ENCODE measurements around the gene PLEKHA6.

The PLEKHA6 gene

DNA sequence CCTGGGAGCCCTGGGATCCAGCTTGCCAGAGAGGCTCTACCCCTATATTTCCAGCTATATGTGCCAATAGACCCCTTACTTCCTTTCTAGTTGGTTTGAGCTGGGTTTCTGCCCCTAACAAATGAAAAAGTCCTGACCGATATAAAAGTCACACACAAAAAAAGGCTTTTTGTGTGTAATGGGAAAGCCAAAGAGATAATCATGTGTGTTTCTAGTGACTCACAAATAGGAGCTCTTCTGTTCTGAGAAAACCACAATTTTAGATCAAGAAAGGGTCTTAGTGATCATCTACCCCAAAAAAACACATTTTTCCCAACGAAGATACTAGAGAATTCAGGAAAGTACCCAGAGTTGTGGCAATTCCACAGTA lies 23.0 kb upstream of the PLEKHA6 start:
- no peak for DNase-seq

DNA sequence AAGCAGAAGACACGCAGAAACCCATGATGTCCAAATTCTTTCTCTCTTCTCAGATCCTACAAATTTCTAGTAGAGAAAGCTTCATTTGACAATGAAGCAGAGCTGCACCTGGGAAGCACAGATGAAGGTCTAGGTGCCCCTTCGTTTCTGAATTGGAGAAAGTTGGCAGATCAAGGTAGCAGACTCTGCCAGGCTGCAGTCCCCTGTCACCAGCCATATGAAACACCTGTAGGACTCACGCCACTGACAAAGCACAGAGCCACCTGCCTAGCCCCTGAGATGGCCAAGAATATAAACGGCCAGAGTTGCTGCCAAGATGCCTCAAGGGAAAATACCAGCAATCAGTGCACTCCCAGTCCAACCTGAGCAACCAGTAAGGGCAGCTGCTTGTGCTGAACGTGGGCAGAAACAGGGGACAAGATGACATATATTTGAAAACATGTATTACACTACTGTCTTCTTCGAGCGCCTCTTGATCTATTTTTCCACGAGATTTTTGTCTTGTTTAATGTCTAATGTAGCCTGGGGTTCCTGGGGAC lies 20.6 kb upstream of the PLEKHA6 start:
- DNase-seq, result no peak

DNA sequence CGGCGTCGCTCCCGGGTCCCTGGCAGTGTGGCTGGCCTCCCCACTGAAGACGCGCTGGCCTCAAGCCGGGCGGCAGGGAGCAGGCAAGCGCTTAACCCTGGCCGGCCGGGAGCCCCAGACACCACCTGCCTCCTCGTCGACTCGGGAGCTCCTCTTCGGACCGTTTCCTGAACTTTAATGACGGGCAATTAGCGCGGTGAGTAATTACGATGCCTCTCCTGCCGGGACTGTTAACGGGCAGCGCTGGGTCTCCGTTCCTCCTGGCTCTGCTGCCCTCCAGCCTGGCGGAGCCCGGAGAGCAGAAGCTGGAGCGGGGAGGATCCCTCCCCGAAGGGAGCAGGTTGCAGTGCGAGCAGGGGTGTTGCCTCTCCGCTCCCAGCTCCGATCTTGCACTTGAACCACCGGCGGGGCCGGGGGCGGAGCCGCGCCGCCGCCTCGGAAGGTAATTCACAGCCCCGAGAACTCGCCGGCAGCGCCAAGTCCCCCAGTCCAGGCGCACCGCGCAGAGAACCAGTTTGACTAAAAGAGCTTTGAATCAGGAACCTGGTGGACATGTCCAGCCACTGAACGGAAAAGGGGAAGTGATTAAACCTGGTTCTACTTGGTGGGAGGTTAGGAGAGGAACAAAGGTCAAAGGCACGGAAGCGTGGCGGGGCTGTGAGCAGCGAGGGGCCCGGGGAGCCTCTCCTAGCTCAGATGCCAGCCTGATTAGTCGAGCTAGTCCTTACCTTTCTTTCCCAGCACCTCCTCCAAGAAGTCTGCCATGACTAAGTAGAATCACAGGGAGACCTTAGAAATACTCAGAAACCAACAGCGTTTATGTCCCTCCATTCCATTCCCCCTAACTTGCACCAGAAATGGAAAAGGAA lies 18.3 kb upstream of the PLEKHA6 start:
- no peak for DNase-seq

DNA sequence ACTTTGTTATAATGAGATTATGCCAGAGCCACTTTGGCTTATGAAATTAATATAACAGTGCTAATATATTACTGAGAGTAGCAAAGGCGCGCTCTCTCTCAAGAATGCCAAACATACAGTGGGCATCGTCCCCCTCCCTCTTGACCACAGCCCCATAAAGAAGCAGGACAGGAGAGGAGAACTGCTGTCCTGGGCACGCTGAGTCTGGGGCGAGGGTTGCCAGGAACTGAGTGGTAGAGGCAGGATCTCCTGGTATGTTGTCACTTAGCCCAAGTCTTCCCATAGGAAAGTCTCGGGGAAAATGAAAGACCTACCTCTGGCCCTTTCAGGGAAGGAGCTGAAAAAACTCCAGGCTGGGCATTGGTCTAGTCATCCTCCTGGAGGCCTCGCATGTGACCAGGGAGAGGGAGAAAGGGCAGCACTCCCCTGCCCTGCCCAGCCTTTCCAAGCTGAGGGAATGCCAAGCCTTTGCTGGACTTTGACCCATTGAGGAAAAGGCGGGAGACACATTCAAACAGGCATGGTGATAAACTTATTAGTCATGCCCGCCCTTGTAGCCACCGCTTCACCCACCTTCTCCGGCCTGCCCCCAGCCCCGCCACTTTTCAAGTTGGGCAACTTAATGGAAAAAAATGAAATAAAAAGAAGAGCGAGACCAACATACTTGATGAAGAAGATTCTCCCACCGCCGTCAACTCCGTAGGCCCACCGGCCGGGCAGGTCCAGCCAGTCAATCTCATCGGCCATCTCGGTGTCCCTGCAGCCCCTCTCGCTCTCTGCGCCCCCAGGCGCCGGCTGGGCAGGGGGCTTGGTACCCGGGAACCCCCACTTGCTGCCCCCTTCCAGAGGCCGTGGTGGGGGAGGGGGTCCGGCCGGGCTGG lies 17.4 kb upstream of the PLEKHA6 start:
- DNase-seq, result no peak

DNA sequence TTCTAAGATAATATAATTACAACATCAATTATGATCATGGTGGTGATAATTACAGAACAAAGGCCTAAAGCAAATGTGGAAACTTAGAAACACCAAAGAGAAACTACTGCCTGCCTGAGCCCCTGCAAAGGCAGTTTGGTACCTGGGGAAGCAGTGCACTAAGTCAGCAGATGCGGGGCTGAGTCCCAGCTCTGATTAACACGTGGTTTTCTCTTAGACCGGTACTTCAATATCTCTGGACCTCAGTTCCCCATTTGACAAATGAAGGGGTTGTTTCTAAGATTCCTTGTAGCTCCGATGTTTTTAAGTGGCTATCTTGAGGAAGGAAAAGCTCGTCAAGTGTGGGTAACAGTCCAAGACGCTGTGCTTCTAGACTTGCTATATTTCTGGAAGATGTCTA lies 16.7 kb upstream of the PLEKHA6 start:
- DNase-seq, result no peak

DNA sequence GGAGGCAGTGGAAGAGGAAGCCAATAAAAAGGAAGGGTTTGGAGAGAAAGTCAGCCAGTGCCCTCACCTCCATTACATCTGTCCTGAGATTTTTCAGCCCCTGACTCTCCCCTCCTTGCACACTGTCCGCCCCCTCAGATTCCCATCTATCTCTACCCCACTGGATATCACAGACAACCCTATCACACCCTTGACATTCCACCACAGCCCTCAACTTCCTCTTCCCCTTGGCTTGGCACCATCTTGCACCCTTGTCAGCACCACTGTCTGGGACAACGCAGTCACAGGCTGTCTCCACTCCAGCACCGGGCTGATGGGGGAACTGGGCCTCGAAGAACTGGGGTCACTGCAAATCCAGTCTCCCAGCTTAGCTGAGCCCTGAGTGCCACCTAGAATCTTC lies 14.2 kb upstream of the PLEKHA6 start:
- DNase-seq, result no peak

DNA sequence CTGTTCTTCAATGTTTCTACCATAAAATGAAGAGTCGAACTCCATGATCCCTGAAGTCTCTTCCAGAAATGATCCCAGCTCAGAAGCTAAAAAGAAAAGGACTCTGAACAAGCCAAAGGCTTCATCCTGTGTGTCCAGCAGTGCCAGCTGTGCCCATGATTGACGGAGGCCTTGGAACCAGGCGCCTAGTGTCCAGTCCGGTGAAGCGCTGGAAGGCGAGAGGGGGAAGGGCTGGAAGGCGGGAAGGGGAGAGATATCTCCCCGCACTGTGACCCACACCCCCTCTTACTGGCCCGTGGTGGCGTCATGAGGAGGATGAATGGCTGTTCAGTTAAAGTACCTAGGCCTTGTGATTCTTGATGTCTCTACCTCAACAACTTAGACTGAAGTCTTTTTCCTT lies 10.4 kb upstream of the PLEKHA6 start:
- DNase-seq, result no peak

DNA sequence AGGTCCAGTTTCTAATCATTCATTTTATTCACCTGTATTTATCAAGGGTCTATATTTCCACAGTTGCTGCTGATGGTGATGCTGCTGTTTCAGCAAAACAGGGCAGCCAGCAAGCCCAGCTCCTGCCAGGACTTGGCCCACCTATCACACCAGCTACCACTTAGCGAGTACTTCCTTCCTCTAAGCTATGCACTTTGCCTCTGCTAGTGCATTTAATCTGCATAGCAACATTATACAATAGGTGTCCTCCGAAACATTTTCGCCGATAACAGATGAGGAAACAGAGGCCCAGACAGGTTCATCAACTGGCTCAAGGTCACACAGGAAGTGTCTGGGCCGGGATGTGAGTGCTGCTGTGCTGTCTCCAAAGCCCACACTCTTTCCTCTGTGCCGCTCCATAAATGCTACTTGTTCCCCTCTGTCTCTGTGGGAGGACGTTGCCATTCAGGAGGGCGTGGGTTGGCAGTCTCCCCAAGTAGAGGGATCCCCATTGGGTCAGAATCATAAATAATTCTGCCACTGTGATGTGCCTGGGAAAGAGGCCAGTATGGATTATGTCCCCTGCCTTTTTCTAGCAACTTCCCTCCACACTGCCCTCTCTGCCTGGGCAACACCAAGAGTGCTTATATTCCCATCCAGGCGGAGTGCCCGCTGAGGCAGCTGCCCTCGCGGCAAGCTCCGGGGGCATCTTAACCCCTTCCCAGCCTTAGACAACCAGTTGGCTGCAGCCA lies 9.4 kb upstream of the PLEKHA6 start:
- no peak for DNase-seq

DNA sequence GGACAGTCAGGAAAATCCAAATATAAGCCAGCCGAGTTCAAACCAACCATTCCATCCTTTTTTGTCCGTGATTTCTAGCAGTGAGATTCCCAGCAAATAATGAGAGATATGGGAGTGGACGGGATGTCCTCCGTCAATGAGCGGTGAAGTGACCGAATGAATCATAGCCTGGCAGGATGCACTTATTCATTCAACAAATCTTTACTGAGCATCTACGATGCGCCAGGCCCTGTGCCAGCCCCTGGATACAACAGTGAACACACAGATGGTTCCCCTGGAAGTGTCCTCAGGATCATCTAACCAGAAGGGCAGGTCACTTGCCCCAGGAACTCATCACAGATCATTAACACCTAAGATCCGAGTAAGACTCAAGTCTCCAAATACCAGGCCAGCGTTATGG lies 8.2 kb upstream of the PLEKHA6 start:
- no peak for DNase-seq

DNA sequence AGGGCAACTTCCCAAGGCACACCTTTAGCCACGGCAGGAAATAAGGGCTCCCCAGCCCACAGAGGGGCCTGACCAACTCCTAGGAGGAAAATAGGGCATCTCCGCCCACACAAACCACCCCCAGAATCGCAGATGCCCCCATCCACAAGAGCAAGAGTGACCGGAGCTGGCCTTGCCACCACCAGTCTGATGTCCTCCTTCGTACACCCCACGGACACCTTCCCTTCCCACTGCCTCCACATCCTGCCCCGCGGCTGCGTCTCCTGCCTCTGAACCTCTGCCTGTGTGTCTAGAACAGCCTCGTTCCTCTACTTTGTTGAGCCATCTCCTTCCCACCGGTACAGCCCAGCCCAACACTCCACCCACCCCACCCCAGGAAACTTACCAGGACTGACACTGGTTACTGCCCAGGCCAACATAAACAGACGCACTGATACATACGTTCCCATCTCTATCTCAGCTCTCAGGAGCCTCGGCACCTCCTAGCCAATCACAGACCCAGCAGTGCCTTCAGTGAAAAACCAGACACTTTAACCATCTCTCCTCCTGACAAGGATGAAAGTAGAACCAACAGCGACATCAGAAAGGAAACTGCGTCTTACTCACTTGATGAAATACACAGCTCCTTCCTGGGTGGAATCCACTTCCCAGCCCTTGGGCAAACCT lies 7.6 kb upstream of the PLEKHA6 start:
- no peak for DNase-seq

DNA sequence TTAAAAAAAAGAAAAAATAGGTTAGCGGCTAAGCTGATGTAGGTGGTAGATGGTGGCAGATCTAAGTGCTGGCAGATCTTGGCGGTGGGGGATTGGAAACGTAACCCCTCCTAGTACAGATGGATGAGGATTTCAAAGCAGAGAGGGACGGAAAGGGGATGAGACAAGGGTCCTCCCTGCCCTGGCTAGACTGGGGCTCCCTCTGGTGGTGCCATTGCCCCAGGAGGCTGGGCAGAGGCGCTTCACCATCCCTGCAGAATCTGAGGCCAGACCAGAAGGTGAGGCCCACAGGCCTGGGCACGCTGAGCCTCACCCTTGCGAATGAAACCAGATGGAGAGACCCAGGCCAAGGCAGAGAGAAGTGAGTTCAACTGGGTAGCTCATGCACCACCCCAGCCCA lies 7.0 kb upstream of the PLEKHA6 start:
- no peak for DNase-seq

DNA sequence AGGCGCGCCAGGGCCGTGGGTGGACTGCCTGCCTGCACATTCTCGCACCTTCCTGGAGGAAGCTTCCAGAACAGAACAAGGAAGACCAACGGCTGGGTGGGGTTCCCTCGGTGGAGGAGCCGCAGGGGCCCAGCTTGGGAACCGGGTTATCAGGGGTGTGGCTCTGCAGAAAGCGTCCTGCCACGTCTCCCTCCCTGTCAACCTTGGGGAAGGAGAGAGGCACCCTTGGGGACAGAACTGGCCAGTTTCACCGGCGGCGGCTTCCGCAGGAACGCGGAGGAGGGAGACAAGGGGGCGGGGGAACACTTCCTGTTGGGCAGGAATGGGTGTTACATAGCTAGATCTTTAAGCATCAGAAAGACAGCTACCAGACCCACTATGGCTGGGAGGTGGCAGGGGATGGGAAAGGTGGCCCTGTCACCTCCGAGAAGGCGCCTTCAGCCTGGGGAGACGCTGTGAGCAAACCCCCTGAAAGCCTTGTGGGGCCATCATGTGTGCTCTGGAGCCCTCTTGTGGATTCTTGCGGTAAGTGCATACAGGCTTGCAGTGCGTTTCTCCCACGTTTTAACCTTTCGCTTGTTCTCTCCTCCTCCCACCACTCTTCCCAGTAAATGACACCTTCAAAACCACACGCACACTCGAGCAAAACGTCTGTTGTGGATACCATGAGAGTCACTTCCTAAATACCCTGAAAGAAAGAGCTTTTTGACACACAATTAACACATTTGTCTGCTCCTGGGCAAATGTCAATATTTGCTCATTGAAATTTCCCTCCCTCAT lies 3.8 kb upstream of the PLEKHA6 start:
- peak; percentile 51 for DNase-seq

DNA sequence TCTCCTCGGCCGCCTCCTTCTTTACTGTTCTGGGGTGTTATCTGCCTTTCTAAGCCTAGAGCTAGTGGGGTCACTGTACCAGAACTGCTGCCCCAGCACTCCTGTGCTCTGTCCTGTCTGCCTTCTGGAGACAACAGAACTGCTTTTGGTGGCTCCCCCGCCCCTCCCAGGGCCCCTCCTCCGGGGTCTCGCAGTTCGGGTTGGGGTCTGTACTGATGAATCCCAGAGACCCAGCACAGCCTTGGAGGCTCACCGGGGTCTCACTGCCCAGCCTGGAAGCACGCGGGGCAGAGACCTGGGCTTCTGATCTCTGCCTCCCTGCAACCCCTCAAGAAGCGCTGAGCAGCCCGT lies 3.2 kb upstream of the PLEKHA6 start:
- DNase-seq, result no peak

DNA sequence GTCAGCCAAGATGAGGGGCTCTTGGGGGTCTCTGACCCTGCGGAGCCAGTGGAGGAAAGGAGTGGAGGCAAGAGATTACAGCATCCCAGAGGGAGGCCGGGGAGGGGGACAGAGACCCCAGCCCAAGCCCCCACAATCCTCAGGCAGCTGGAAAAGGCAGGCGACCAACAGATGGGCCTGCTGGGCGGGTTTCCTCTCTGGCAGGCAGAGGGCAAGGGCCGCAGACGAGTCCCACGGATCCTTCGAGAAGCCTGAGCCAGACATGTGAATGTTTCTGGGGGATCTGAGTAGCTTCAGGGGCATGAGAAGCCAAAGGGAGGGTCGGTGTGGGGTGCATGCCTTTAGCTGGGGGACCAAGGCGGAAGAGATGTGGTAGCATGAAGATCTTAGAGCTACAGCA lies 2.1 kb upstream of the PLEKHA6 start:
- no peak for DNase-seq

DNA sequence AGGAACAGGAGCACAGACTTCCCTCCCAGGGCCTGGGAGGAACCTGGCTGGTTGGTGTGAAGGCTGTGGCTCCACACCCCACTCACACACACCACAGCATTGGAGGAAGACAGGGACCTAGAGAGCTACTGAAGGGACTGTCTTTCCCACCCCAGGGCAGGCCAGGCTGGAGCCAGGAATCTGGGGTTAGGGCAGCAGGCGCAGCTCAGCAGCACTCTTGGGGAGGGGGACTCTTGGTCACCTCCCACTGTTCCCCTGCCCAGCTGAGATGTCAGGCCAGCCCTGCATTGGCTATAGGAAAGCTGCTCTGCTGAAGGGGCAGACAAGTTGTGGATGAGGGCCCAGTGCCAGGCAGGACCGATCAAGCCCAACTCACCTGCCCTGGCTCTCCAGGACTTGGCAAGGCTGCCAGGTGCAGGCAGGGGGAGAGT lies 1.6 kb upstream of the PLEKHA6 start:
- no peak for DNase-seq

DNA sequence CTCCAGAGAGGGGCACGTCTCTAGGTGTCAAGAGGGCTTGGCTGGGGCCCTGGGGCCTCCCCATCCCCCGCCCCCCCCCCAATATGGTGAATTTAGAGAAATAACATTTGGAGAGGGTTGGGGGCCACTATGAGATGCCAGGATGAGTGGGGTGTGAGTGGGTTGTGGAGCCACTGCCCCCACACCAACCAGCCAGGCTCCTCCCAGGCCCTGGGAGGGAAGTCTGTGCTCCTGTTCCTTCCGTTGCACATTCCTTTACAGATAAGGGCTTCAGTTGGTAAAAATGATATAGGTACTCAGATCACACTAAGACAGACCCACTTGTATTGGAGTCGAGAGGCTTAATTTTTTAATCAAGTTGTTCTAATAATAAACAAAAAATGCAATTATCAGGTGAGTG lies 585 bp upstream of the PLEKHA6 start:
- no peak for DNase-seq

DNA sequence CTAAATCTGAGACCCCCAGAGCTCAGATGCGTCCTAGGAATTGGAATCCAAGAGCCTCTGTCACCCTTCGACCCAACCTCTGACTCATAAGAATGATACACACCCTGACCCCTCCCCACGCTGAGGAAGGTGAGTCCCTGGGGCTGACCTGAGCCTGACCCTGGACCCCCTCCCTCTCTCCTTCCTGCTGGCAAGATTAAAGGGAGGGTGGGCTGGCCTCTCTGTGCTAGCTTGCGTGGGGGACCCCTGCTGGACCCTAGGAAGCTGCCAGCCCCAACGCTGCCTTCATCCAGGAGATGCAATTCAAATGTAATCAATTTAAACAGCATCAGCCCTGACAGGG lies 627 bp downstream of the PLEKHA6 start:
- no peak for DNase-seq

DNA sequence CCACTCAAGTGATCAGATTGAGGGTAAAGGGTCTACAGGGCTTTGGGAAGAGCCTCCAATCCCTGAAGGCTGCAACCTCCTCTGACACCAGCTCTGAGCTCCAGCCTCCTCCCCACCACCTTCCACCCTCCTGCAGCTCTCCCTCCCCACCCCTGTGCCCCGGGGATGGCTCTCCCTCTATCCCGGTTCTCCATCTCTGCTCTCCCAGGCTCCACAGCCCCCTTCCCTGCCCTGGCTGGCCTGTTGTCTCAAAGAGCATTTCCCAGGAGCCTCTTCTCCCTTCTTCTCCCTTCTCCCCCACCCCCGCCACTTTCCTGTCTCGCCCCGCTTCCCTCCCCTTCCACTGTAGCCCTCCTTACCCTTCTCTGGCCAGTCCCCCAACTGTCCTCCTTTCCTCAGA lies 1.1 kb downstream of the PLEKHA6 start:
- no peak for DNase-seq

DNA sequence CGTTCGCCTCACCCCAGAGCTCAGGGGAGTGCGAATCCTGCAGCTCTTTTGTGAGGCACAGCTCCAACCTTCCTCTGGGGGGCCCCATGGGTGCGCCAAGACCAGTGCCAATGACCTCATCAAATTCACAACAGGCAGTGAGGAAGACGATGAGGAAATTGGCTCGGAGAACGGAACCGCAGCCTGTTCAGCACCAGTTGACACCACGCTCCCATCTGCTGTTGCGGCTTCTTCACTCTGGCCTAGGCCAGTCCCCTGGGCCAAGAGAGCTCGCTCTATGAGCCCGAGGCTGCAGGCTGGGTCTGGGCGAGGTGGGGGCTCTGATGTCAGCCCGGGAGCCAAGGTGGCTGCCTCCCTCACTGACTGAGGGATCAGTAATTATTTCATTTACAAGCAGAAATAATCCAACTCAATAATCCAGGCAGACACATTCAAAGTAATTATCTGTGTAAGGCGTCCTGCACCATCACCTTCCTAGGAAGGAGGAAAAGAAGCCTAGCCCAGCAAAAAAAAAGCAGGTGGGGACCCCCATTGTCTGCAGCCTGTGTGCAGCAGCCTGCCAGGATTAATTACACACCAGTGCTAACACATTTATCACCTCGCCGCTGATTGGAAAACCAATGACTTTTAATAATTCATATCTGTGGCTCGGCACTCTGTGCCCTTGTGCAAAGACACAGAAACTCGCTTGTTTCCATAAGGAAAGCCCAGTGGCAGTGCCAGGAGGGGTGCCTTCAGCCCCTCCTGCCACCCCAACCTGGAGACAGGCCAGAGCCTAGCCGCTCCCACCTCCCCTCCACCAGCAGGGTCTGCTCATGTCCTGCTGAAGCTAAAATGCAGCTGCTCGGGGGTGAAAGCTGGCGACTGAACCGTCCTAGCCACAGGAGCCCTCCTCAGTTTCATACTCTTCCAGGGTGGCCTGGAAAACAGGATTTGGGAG lies 1.9 kb downstream of the PLEKHA6 start:
- no peak for DNase-seq

DNA sequence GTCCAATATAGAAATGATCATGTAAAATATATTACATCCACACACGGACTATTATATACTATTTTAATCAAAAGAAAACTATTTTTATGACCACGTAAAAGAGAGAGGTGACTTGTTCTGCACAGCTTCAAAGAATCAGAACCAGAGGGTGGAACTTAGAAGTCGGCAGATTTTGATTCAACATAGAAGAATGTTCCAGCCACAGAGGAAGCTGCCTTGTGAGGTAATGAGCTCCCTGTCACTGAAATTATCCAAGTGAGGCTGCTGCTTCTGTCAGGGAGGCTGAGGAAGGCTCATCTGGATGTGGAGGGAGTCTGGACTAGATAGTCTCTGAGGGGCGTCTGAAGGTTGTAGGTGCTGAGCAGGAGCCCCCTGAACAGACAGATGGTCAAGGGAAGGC lies 2.7 kb downstream of the PLEKHA6 start:
- no peak for DNase-seq

DNA sequence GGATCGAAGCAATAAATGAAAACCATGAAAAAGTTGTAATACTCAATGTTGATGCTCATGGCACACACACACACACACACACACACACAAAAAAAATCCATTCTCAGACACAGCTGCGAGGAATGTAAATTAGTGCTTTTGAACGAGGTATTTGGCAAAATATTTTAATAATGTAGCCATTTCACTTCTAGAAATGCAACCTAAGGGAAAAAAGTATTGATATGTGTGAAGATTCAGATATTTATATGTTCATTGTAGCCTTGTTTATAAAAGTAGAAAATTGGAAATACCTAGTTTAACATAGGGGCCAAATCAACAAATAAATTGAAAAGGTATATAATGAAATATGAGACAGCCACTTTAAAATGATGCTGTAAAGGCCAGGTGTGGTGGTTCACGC lies 3.8 kb downstream of the PLEKHA6 start:
- DNase-seq, result no peak
